ENCODE measurements around the gene SLC25A28.
"Not testable (repeated sequence)": the region's sequence is repeated elsewhere in the genome, so short reads cannot be mapped to it uniquely, and the experiment has no call there.

- TF ChIP-seq CTCF (IDR thresholded peaks at IDR 0.05; ENCODE audit: poor library complexity, severe bottlenecking); EP300 (conservative IDR thresholded peaks at IDR 0.05; ENCODE audit: poor library complexity, severe bottlenecking); EZH2 (IDR thresholded peaks at IDR 0.05; ENCODE audit: borderline replicate concordance, insufficient read depth, low read length, poor library complexity, severe bottlenecking); TAF1 (IDR thresholded peaks at IDR 0.05; ENCODE audit: low read depth): not testable (repeated sequence)
These were observed 4.9 kb upstream of the SLC25A28 start for GRCh38 chr10:99625124-99625523.

All from neural cell (in vitro differentiated cells).